Thyroid gland (tissue), 4 donors: ENCODE data around the gene PARD3. TPM values are rescaled to one million over a fixed set of nuclear protein-coding genes. Genes with fewer than 3 reads are reported as not detected.

Experiments
- DNase-seq, 2 donors: peaks; one replicate each; pipeline ENCODE4 v3.0.0-alpha.2; 2019
- H3K27ac ChIP-seq, 3 donors: fragments of 200-600 bp; sonication (generic); 1 replicate in 2 of 3; 2 replicates in 1 of 3; pipeline ENCODE4 v1.5.1; 2016 to 2019; ENCODE audit warnings: mild to moderate bottlenecking in 1 of 3, moderate library complexity in 1 of 3
- H3K27me3 ChIP-seq: fragments of 200-600 bp; sonication (generic); one replicate; pipeline ENCODE4 v1.5.1; 2019
- H3K36me3 ChIP-seq, 2 donors: fragments of 200-600 bp; sonication (generic); one replicate each; pipeline ENCODE4 v1.5.1; 2016 to 2019
- H3K4me1 ChIP-seq, 2 donors: fragments of 200-600 bp; sonication (generic); one replicate each; pipeline ENCODE4 v1.5.1; 2017 to 2019
- H3K4me3 ChIP-seq, 3 donors: fragments of 200-600 bp; sonication (generic); replicated peaks in 1 of 3; 1 replicate in 2 of 3; 2 replicates in 1 of 3; pipeline ENCODE4 v1.5.1; 2016; ENCODE audit warnings: mild to moderate bottlenecking in 1 of 3
- H3K9me3 ChIP-seq: fragments of 200-600 bp; sonication (generic); one replicate; pipeline ENCODE4 v1.5.1; 2017
- CTCF ChIP-seq, 6 experiments: fragments of 200-600 bp in 3 of 6; fragments of 450-650 bp in 3 of 6; sonication (generic) in 3 of 6; IDR thresholded peaks; one replicate each; pipeline ENCODE4 v1.5.1; 2016 to 2019; ENCODE audit warnings: antibody characterized with exemption in 6 of 6, mild to moderate bottlenecking in 2 of 6, inconsistent platforms in 1 of 6, moderate library complexity in 1 of 6
- POLR2A ChIP-seq, 2 donors: fragments of 450-650 bp; IDR thresholded peaks; one replicate each; pipeline ENCODE4 v1.6.1; 2017; ENCODE audit warnings: antibody characterized with exemption in 2 of 2, mild to moderate bottlenecking in 2 of 2, moderate library complexity in 1 of 2
- WGBS, 2 donors: methylation state at CpG; one replicate each; pipeline ENCODE4 v1.1.5; 2017; 5-methylcytosine and 5-hydroxymethylcytosine counted together
- intact Hi-C: fragments of 100-400 bp; cut with DNase I; formaldehyde crosslinking; loops from one replicate; pipeline ENCODE4 v1.15.1; 2023
- total RNA-seq, 4 donors: library from RNA; depleted of rRNA; stranded (reverse); fragments of >200 nt; gene quantifications; one replicate each; pipeline ENCODE4 v1.2.3, GENCODE V29; 2016

The PARD3 gene
- total RNA-seq, 4 donors from 2014 or later, result 48.6 to 88.4 (median 57.7) TPM

- no peak overlapping the region for H3K4me3 ChIP-seq
- no peak overlapping the region for H3K27ac ChIP-seq
- no peak for TF ChIP-seq POLR2A (IDR thresholded peaks at IDR 0.05)
- no peak for TF ChIP-seq CTCF (IDR thresholded peaks at IDR 0.05)
- WGBS, 2 donors, result 95 to 96% methylated on average over 4 of the region's 4 CpGs
- DNase-seq, result no peak
- intact Hi-C loops, result no loop called here
- no peaks in the 10 kb centered on the region for H3K9me3 ChIP-seq
- peaks cover 12 to 33% of the 10 kb centered on the region in 2 donors for H3K4me1 ChIP-seq
- H3K36me3 ChIP-seq, result no peaks in the 10 kb centered on the region
- no peaks in the 10 kb centered on the region for H3K27me3 ChIP-seq
Measured at GRCh38 chr10:34530778-34531177, 284.3 kb downstream of the PARD3 start.

GRCh38 chr10:34528320-34528719 lies 286.8 kb downstream of the PARD3 start:
- Histone ChIP-seq H3K4me3 (no peak overlapping the region), H3K4me1 (peaks cover 12 to 20% of the 10 kb centered on the region in 2 donors), H3K36me3 (no peaks in the 10 kb centered on the region), H3K9me3 (no peaks in the 10 kb centered on the region), H3K27ac (no peak overlapping the region), H3K27me3 (no peaks in the 10 kb centered on the region)
- DNase-seq, result peak; percentile 25 to 43
- intact Hi-C loops, result no loop called here
- 46 to 49% methylated on average over 3 of the region's 3 CpGs for WGBS, 2 donors
- TF ChIP-seq POLR2A (IDR thresholded peaks at IDR 0.05) (no peak), CTCF (IDR thresholded peaks at IDR 0.05) (no peak)

DNA sequence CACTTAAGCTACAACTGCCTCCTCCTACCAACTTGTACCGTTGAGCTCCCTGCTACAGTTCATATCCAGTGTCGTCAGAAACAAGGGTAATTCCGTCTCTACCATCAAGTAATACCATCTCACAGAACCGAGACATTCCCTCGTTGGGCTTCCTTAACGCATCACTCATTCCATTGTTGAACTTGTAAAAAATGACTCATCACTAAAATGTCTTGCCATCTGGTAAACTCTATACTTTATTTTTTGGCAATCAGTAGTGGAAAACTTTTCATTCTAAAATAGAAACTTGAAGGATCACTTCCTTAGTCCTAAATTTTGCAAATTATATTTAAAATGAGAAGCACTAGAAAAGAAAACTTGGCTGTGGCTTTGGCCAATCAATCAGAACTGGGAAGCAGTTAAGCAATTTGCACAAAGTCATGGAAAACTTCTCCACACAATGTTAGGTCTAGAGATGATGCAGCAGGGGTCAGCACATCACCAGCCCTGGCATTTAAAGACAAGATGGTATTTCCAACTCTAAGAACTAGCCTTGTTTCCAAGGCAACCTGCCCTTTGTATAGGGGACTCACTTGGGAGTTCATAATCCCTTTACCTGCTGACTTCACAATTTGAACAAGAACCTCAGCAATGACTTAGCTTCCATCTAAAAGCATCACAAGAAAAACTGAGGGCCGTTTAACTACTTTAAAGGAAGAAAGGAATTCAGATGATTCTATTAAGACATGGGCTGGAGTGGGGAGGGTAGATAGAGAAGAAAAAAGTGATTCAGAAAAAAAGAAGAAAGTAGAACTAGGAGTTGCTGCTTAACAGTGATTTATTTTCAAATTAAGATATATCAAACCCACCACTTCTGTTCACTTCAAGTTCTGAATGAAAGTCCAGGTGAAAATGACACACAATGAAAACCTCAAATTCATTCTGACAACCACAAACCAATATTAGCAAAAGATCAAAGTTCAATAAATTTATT lies 288.1 kb downstream of the PARD3 start:
- no peak overlapping the region for H3K4me3 ChIP-seq
- no peak overlapping the region for H3K27ac ChIP-seq

DNA sequence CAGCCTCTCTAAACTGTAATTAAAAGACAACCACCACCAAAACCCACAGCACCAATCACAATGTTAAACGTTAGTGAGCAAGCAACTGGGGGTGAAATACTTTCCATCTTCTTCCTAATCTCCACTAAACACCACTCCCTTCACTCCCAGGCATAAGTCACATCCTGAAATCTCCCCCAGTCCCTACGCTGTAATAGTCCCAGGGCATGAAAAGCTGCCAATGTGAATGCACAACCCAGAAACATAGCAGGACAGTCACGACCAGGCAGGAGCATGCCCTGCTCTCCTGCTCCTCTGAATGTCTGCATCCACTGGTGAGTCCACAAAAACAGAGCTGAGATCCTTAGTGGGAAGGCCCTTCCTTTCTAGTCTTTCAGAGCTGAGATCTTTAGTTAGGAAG lies 288.9 kb downstream of the PARD3 start:
- TF ChIP-seq POLR2A (IDR thresholded peaks at IDR 0.05) (no peak), CTCF (IDR thresholded peaks at IDR 0.05) (no peak)
- Histone ChIP-seq H3K4me1 (peaks cover 12 to 20% of the 10 kb centered on the region in 2 donors), H3K27me3 (no peaks in the 10 kb centered on the region), H3K4me3 (no peak overlapping the region), H3K9me3 (no peaks in the 10 kb centered on the region), H3K27ac (no peak overlapping the region), H3K36me3 (no peaks in the 10 kb centered on the region)
- DNase-seq, result no peak
- intact Hi-C loops, result no loop called here
- 81 to 86% methylated on average over 3 of the region's 3 CpGs for WGBS, 2 donors

More for the DNA sequence above, 288.1 kb downstream of the PARD3 start:
- TF ChIP-seq POLR2A (IDR thresholded peaks at IDR 0.05), result no peak
- no peak for TF ChIP-seq CTCF (IDR thresholded peaks at IDR 0.05)
- no peaks in the 10 kb centered on the region for H3K36me3 ChIP-seq
- H3K4me1 ChIP-seq, result peaks cover 12 to 20% of the 10 kb centered on the region in 2 donors
- intact Hi-C loops, result no loop called here
- H3K9me3 ChIP-seq, result no peaks in the 10 kb centered on the region
- H3K27me3 ChIP-seq, result no peaks in the 10 kb centered on the region
- DNase-seq, result no peak
- 65 to 69% methylated on average over 7 of the region's 7 CpGs for WGBS, 2 donors
